Measurements from ENCODE around the gene APOB. TPM values are rescaled to one million over a fixed set of nuclear protein-coding genes. Genes with fewer than 3 reads are reported as not detected.

Gene APOB
- total and polyA plus RNA-seq, 8 donors = 0.03 to 3.2 (median 0.09) TPM

DNA sequence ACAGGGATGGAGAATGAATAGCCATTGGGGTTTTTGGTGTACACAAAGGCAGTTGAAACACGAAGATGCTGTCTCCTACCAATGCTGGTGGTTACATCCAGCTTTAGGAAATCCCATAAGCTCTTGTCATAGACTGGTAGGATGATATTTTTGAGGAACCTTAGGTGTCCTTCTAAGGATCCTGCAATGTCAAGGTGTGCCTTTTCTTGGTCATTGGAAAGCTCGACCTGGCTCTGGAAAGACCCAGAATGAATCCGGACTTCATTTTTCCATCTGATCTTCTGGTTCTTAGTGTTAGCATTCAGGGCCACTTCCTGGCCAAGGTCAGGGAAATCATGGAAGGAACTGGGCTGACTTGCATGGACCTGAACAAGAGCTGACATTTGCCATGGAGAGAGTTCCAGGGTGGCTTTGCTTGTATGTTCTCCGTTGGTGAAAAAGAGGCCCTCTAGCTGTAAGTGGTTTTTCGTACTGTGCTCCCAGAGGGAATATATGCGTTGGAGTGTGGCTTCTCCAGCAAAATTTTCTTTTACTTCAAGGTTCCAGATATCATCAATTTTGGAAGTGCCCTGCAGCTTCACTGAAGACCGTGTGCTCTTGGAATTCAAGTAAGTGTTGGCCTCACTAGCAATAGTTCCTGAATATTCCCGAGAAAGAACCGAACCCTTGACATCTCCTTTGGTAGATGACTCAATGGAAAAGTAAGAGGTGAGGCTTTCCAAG, 38.0 kb downstream of the APOB start:
- intact Hi-C loops (cut with DNase I) = no loop called here
- Histone ChIP-seq H3K27me3 (no peaks in the 10 kb centered on the region), H3K4me3 (no peak overlapping the region), H3K27ac (no peak overlapping the region), H3K9me3 (no peaks in the 10 kb centered on the region), H3K36me3 (no peaks in the 10 kb centered on the region), H3K4me1 (no peaks in the 10 kb centered on the region)
- DNase-seq (no peak), ATAC-seq (no peak), FAIRE-seq (no peak)
- WGBS, 2 donors = 72 to 78% methylated on average over 9 of the region's 9 CpGs
- TF ChIP-seq, protein P1, sequence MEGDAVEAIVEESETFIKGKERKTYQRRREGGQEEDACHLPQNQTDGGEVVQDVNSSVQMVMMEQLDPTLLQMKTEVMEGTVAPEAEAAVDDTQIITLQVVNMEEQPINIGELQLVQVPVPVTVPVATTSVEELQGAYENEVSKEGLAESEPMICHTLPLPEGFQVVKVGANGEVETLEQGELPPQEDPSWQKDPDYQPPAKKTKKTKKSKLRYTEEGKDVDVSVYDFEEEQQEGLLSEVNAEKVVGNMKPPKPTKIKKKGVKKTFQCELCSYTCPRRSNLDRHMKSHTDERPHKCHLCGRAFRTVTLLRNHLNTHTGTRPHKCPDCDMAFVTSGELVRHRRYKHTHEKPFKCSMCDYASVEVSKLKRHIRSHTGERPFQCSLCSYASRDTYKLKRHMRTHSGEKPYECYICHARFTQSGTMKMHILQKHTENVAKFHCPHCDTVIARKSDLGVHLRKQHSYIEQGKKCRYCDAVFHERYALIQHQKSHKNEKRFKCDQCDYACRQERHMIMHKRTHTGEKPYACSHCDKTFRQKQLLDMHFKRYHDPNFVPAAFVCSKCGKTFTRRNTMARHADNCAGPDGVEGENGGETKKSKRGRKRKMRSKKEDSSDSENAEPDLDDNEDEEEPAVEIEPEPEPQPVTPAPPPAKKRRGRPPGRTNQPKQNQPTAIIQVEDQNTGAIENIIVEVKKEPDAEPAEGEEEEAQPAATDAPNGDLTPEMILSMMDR (IDR thresholded peaks at IDR 0.05) = no peak

DNA sequence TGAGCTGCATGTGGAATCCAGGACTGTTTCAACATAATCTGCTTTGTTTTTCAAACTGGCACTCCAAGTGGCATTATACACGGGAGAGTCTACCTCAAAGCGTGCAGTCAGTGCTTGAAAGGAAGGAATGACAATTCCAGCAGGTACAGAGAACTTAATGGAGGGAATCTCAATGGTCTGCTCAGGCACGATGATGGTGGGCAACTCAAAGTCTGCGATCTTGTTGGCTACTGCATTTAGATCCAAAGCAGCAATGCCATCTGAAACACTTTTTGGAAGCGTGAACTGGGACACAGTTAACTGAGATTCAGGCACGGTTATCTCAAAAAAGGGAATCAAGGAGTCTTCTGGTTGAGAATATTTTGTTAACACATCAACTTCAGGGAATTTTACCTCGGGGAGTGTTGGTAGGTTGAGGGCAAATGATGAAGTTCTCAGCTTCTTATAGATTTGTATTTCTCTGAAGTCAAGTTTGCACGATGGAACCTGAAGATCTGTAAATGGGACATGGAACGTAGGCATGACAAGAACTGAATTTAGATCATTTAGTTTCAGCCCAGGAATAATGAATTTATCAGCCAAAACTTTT, 38.7 kb downstream of the APOB start:
- no peaks in the 10 kb centered on the region for H3K36me3 ChIP-seq
- intact Hi-C loops (cut with DNase I) = no loop called here
- no peak for FAIRE-seq
- DNase-seq = no peak
- no peak overlapping the region for H3K4me3 ChIP-seq
- no peaks in the 10 kb centered on the region for H3K27me3 ChIP-seq
- H3K9me3 ChIP-seq = no peaks in the 10 kb centered on the region
- WGBS, 2 donors = 66 to 77% methylated on average over 9 of the region's 9 CpGs
- no peak for ATAC-seq
- no peak overlapping the region for H3K27ac ChIP-seq
- TF ChIP-seq, protein P1 (IDR thresholded peaks at IDR 0.05) = no peak
- no peaks in the 10 kb centered on the region for H3K4me1 ChIP-seq

DNA sequence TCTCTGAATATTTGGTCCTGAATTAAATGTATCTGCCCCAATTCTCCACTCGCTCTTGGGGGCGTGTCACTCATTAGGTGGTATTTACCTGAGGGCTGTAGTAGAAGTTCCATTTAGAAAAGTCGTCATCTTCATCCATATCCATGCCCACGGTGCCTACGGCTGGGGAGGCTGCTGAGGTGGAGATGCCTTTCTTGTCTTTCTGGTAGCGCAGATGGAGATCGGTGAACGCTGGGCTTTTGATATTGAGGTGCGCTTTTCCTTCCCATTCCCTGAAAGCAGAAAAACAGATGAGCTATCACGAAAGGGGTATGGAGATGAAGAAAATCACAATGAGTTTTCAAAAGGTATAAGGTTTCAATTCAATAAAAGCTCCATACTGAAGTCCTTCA, 39.7 kb downstream of the APOB start:
- no peak for ATAC-seq
- Histone ChIP-seq H3K27me3 (no peaks in the 10 kb centered on the region), H3K36me3 (no peaks in the 10 kb centered on the region), H3K4me3 (no peak overlapping the region), H3K27ac (no peak overlapping the region), H3K9me3 (no peaks in the 10 kb centered on the region), H3K4me1 (no peaks in the 10 kb centered on the region)
- TF ChIP-seq, protein P1 (IDR thresholded peaks at IDR 0.05) = no peak
- intact Hi-C loops (cut with DNase I) = no loop called here
- DNase-seq = no peak
- 75 to 86% methylated on average over 10 of the region's 10 CpGs for WGBS, 2 donors
- no peak for FAIRE-seq

DNA sequence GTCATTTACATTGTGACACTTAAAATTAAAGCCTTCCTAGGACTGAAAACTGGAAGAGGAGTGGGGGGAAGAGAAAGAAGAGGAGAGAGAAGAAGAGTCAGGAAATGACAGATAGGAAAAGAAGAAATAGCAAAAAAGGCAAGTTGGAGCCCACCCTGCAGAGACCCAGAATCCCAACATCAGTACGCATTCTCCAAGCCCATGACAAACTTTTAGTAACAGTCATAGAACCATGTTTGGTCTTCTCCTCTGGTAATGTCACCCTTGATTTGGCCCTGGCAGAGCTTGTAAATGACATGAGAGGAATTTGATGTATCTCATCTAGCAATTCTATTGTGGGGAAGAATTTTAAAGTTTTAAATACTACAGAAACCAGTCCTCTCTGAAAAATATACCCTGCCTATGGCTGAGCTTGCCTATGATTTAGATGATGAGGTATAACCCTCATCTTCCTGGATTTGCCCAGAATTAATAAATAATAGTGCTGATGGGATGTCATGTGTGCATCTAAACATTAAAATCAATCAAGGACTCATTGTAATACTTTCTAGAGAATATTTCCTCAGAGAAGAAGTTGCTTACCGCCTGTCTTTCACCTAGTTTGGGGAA, 40.2 kb downstream of the APOB start:
- Histone ChIP-seq H3K27me3 (no peaks in the 10 kb centered on the region), H3K4me3 (no peak overlapping the region), H3K4me1 (no peaks in the 10 kb centered on the region), H3K27ac (no peak overlapping the region), H3K36me3 (no peaks in the 10 kb centered on the region), H3K9me3 (no peaks in the 10 kb centered on the region)
- 77 to 89% methylated on average over 2 of the region's 2 CpGs for WGBS, 2 donors
- ATAC-seq (no peak), DNase-seq (no peak), FAIRE-seq (no peak)
- intact Hi-C loops (cut with DNase I) = no loop called here
- TF ChIP-seq, protein P1 (IDR thresholded peaks at IDR 0.05) = no peak

DNA sequence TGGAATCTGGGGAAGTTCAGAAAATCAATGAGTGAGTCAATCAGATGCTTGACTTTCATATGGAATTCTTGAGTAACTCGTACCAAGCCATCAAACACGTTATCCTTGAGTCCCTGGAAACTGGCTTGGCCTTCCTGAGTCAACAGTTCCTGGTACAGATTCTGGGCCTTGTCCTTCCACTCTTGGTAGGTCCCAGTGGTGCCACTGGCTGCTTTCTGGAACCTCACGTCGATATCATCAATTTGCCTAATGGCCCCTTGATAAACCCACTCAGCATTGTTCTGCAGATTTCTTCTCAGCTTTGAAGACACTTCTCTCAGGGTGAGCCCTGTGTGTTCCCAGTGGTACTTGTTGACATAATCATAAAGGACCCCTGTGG, 41.1 kb downstream of the APOB start:
- intact Hi-C loops (cut with DNase I) = no loop called here
- WGBS, 2 donors = 64 to 70% methylated on average over 4 of the region's 4 CpGs
- FAIRE-seq (no peak), DNase-seq (no peak), ATAC-seq (no peak)
- TF ChIP-seq, protein P1 (IDR thresholded peaks at IDR 0.05) = no peak
- H3K27me3 ChIP-seq = no peaks in the 10 kb centered on the region
- H3K9me3 ChIP-seq = no peaks in the 10 kb centered on the region
- H3K36me3 ChIP-seq = no peaks in the 10 kb centered on the region
- no peak overlapping the region for H3K27ac ChIP-seq
- H3K4me3 ChIP-seq = no peak overlapping the region
- no peaks in the 10 kb centered on the region for H3K4me1 ChIP-seq

All from pancreas (tissue), 10 donors.